ENCODE measurements around the gene AHR. TPM values are rescaled to one million over a fixed set of nuclear protein-coding genes. Genes with fewer than 3 reads are reported as not detected.
"Not testable (repeated sequence)": the region's sequence is repeated elsewhere in the genome, so short reads cannot be mapped to it uniquely, and the experiment has no call there.

Gene AHR
- total RNA-seq, 2 experiments from 2014 or later: 36.7 to 42.3 TPM

DNA sequence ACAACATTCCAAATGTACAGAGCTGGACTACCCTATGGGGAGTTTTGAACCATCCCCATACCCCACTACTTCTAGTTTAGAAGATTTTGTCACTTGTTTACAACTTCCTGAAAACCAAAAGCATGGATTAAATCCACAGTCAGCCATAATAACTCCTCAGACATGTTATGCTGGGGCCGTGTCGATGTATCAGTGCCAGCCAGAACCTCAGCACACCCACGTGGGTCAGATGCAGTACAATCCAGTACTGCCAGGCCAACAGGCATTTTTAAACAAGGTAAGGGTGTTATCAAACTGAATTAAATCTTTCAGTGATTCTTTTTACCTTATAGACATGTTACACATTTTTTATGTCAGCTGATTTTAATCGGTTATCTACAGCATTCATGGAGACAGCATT, 41.5 kb downstream of the AHR start:
- CTCF ChIA-PET: interaction anchor here (0.5 to 2.3 kb wide), 2 partner anchors 33 to 161 kb away, joined by 3 to 7 read pairs; no protein-coding TSS in a partner anchor
- H3K27ac Mint-ChIP-seq: no peak overlapping the region
- H3K4me3 Mint-ChIP-seq: no peak overlapping the region
- H3K27me3 Mint-ChIP-seq: no peaks in the 10 kb centered on the region
- DNase-seq (no peak), ATAC-seq (no peak)
- H3K4me1 Mint-ChIP-seq: peaks cover 6% of the 10 kb centered on the region
- no peaks in the 10 kb centered on the region for H3K9me3 Mint-ChIP-seq (ENCODE audit: low read depth)
- intact Hi-C loops (cut with DNase I, micrococcal nuclease): no loop called here
- POLR2A ChIA-PET: no interaction called here
- peaks cover 40% of the 10 kb centered on the region for H3K36me3 Mint-ChIP-seq (ENCODE audit: low read depth)

DNA sequence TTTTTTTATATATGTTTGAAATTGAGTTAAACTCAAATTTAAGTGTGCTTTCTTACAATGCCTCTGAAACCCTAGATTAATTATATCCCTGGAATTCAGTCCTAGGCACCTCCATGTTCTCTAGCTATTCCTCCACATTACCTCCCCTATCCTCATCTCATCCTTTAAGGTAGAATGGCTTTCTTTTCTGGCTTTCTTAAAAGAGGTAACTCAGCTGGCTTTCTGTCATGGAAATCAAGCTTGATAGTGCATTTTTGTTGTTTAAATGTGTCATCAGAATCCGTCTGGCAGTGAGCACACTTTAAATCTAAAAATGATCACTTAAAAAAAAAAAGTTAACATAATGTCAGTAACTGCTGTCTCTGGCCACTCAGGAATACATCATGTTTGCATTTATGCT, 42.2 kb downstream of the AHR start:
- intact Hi-C loops (cut with DNase I, micrococcal nuclease): no loop called here
- ATAC-seq: no peak
- Mint-ChIP-seq H3K4me3 (no peak overlapping the region), H3K4me1 (peaks cover 6% of the 10 kb centered on the region), H3K27me3 (no peaks in the 10 kb centered on the region), H3K9me3 (ENCODE audit: low read depth) (no peaks in the 10 kb centered on the region), H3K36me3 (ENCODE audit: low read depth) (peaks cover 38% of the 10 kb centered on the region), H3K27ac (no peak overlapping the region)
- DNase-seq: no peak
- ChIA-PET POLR2A (no interaction called here), CTCF (interaction anchor here (0.5 to 2.3 kb wide), 5 partner anchors 10 to 311 kb away, joined by 3 to 7 read pairs (median 4); no protein-coding TSS in a partner anchor)

DNA sequence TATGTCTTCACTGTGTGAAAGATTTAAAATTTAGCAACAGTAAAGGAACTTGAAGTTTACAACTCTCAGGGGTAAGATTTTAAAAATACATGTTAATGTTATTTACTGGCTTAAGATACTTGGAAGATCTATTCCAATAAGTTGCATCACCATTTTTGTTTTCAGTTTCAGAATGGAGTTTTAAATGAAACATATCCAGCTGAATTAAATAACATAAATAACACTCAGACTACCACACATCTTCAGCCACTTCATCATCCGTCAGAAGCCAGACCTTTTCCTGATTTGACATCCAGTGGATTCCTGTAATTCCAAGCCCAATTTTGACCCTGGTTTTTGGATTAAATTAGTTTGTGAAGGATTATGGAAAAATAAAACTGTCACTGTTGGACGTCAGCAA, 44.3 kb downstream of the AHR start:
- DNase-seq: no peak
- Mint-ChIP-seq H3K4me3 (no peak overlapping the region), H3K36me3 (ENCODE audit: low read depth) (peaks cover 29% of the 10 kb centered on the region), H3K9me3 (ENCODE audit: low read depth) (no peaks in the 10 kb centered on the region), H3K27me3 (no peaks in the 10 kb centered on the region), H3K4me1 (peaks cover 6% of the 10 kb centered on the region), H3K27ac (no peak overlapping the region)
- ChIA-PET CTCF (no interaction called here), POLR2A (no interaction called here)
- intact Hi-C loops (cut with DNase I, micrococcal nuclease): no loop called here
- no peak for ATAC-seq

DNA sequence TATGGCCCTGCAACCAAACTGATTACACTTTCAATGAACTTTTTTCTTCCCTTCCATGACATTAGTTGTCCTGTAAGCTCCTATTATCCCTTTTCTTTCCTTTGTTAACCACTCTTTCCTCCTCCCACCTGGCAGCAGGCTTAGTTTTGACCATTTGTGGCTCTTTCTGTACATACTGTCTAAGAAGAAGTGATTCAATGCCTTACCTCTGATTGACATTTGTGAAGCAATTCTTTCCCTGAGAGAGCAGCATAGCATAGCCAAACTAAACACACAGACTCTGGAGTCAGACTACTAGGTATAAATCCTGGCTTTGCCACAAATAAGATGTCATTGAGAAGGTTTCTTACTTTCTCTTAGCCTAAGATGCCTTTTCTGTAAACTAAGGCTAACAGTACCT, 48.9 kb downstream of the AHR start:
- ATAC-seq: no peak
- Mint-ChIP-seq H3K27me3 (no peaks in the 10 kb centered on the region), H3K4me3 (no peak overlapping the region), H3K27ac (no peak overlapping the region), H3K4me1 (peaks cover 4% of the 10 kb centered on the region), H3K9me3 (ENCODE audit: low read depth) (peaks cover 17% of the 10 kb centered on the region), H3K36me3 (ENCODE audit: low read depth) (peaks cover 41% of the 10 kb centered on the region)
- POLR2A ChIA-PET: no interaction called here
- DNase-seq: no peak
- intact Hi-C loops (cut with DNase I, micrococcal nuclease): no loop called here
- CTCF ChIA-PET: interaction anchor here (1.5 kb wide), 1 partner anchor 46 kb away, joined by 5 read pairs; no protein-coding TSS in a partner anchor

DNA sequence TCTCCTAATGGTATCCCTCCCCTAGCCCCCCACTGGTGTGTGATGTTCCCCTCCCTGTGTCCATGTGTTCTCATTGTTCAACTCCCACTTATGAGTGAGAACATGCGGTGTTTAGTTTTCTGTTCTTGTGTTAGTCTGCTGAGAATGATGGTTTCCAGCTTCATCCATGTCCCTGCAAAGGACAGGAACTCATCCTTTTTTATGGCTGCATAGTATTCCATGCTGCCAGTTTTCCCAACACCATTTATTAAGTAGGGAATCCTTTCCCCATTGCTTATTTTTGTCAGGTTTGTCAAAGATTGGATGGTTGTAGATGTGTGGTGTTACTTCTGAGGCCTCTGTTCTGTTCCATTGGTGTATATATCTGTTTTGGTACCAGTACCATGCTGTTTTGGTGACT, 50.5 kb downstream of the AHR start:
- H3K4me1 Mint-ChIP-seq; intact Hi-C loops (cut with DNase I, micrococcal nuclease); DNase-seq; H3K4me3 Mint-ChIP-seq; H3K27ac Mint-ChIP-seq; POLR2A ChIA-PET; H3K27me3 Mint-ChIP-seq; ATAC-seq: not testable (repeated sequence)
- CTCF ChIA-PET: interaction anchor here (0.7 kb wide), 1 partner anchor 55 kb away, joined by 3 read pairs; no protein-coding TSS in a partner anchor
- Mint-ChIP-seq H3K9me3 (ENCODE audit: low read depth) (peaks cover 17% of the 10 kb centered on the region), H3K36me3 (ENCODE audit: low read depth) (peaks cover 36% of the 10 kb centered on the region)

DNA sequence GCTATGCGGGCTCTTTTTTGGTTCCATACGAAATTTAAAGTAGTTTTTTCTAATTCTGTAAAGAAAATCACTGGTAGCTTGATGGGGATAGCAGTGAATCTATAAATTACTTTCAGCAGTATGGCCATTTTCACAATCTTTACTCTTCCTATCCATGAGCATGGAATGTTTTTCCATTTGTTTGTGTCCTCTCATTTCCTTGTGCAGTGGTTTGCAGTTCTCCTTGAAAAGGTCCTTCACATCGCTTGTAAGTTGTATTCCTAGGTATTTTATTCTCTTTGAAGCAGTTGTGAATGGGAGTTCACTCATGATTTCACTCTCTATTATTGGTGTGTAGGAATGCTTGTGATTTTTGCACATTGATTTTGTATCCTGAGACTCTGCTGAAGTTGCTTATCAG, 51.9 kb downstream of the AHR start:
- CTCF ChIA-PET; H3K27me3 Mint-ChIP-seq; ATAC-seq; POLR2A ChIA-PET; intact Hi-C loops (cut with DNase I, micrococcal nuclease); H3K27ac Mint-ChIP-seq; H3K4me1 Mint-ChIP-seq; DNase-seq; H3K4me3 Mint-ChIP-seq: not testable (repeated sequence)
- Mint-ChIP-seq H3K36me3 (ENCODE audit: low read depth) (peaks cover 36% of the 10 kb centered on the region), H3K9me3 (ENCODE audit: low read depth) (peaks cover 17% of the 10 kb centered on the region)

DNA sequence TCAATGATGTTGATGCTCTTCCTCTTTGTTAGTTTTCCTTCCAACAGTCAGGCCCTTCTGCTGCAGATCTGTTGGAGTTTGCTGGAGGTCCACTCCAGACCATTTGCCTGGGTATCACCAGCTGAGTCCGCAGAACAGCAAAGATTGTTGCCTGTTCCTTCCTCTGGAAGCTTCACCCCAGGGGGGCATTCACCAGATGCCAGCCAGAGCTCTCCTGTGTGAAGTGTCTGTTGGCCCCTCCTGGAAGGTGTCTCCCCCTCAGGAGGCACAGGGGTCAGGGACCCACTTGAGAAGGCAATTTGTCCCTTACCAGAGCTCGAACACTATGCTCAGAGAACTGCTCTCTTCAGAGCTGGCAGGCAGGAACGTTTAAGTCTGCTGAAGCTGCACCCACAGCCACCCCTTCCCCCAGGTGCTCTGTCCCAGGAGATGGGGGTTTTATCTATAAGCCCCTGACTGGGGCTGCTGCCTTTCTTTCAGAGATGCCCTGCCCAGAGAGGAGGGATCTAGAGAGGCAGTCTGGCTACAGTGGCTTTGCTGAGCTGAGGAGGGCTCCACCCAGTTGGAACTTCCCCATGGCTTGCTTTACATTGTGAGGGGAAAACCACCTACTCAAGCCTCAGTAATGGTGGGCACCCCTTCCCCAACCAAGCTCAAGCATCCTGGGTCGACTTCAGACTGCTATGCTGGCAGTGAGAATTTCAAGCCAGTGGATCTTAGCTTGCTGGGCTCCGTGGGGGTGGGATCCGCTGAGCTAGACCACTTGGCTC, 55.4 kb downstream of the AHR start:
- H3K27me3 Mint-ChIP-seq; H3K4me1 Mint-ChIP-seq; intact Hi-C loops (cut with DNase I, micrococcal nuclease); H3K27ac Mint-ChIP-seq; POLR2A ChIA-PET; H3K4me3 Mint-ChIP-seq; CTCF ChIA-PET; DNase-seq; ATAC-seq: not testable (repeated sequence)
- Mint-ChIP-seq H3K36me3 (ENCODE audit: low read depth) (peaks cover 31% of the 10 kb centered on the region), H3K9me3 (ENCODE audit: low read depth) (peaks cover 17% of the 10 kb centered on the region)

DNA sequence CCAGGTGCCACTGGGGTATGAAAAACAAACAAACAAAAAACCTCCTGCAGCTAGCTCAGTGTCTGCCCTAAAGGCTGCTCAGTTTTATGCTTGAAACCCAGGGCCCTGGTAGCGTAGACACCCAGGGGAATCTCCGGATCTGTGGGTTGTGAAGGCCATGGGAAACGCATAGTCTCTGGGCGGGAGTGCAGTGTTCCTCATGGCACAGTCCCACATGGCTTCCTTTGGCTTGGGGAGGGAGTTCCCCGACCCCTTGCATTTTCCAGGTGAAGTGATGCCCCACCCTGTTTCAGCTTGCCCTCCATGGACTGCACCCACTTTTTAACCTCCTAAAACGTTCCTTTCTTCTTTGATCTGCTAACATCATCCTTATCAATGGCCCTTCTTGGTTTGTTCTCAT, 56.0 kb downstream of the AHR start:
- no peaks in the 10 kb centered on the region for H3K4me1 Mint-ChIP-seq
- intact Hi-C loops (cut with DNase I, micrococcal nuclease): no loop called here
- no peaks in the 10 kb centered on the region for H3K27me3 Mint-ChIP-seq
- H3K9me3 Mint-ChIP-seq (ENCODE audit: low read depth): peaks cover 16% of the 10 kb centered on the region
- no peak for DNase-seq
- no peak overlapping the region for H3K27ac Mint-ChIP-seq
- no peak overlapping the region for H3K4me3 Mint-ChIP-seq
- no peak for ATAC-seq
- ChIA-PET POLR2A (no interaction called here), CTCF (interaction anchor here (0.6 kb wide), 1 partner anchor 350 kb away, joined by 3 read pairs; no protein-coding TSS in a partner anchor)
- H3K36me3 Mint-ChIP-seq (ENCODE audit: low read depth): peaks cover 27% of the 10 kb centered on the region

DNA sequence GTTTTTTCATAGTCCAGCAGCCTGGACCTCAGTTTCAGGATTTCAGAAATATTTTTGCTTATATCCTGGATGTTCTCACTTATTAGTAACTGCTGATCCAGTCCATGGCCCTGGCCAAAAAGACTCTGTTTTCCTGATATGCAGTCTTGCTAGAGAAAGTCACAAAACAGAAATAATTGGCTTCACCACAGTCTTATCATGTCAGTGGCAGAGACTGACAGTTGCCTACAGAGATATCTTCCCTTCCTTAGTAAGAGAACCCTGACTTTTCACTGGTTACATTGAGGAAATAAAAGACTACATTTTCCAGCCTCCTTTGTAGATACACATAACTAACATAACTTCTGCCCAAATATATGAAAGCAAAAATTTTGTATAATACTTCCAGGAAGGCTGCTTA, 56.6 kb downstream of the AHR start:
- no peak overlapping the region for H3K4me3 Mint-ChIP-seq
- ChIA-PET POLR2A (no interaction called here), CTCF (no interaction called here)
- no peaks in the 10 kb centered on the region for H3K27me3 Mint-ChIP-seq
- DNase-seq: no peak
- no peaks in the 10 kb centered on the region for H3K4me1 Mint-ChIP-seq
- peaks cover 22% of the 10 kb centered on the region for H3K36me3 Mint-ChIP-seq (ENCODE audit: low read depth)
- ATAC-seq: no peak
- no peak overlapping the region for H3K27ac Mint-ChIP-seq
- intact Hi-C loops (cut with DNase I, micrococcal nuclease): no loop called here
- peaks cover 15% of the 10 kb centered on the region for H3K9me3 Mint-ChIP-seq (ENCODE audit: low read depth)

DNA sequence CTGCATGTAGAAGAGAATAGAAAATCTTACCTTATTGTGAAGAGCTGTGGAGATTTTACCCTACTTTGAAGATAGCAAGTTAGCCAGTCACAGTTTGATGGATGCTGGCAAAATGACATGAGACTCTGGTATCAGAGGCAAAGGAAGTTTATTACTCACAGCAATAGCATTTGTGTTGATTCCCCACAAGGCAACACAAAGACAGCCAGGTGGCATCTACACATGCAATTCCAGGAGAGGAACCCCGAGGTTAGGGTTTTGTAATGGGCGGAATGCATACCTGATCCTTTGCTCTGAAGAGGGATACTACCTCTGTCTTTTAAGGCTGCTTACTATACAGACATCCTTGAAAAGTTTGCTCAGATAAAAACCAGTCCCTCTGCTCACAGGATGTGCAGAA, 59.5 kb downstream of the AHR start:
- Mint-ChIP-seq H3K27me3 (no peaks in the 10 kb centered on the region), H3K4me1 (no peaks in the 10 kb centered on the region), H3K27ac (no peak overlapping the region), H3K9me3 (ENCODE audit: low read depth) (peaks cover 4% of the 10 kb centered on the region), H3K4me3 (no peak overlapping the region), H3K36me3 (ENCODE audit: low read depth) (peaks cover 3% of the 10 kb centered on the region)
- ATAC-seq: no peak
- ChIA-PET CTCF (no interaction called here), POLR2A (no interaction called here)
- DNase-seq: no peak
- intact Hi-C loops (cut with DNase I, micrococcal nuclease): no loop called here

DNA sequence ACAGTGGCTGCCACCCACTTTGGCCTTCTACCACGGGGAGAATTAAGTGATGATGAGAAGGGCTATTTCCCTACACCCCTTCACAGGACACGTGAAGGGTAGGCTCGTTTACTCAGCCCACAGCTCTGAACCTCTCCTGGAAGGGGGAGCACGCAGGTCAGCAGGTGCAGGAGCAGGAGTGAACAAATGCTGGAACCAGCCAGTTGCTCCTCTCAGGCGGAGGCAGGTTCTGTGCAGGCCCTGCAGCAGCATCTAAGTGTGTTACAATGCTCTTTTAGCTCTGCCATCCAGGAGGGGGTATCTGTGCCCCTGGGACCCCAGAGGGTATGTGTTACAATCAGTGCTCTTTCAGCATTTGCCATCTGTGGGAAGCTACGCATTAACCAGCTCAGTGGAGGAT, 61.2 kb downstream of the AHR start:
- POLR2A ChIA-PET: no interaction called here
- Mint-ChIP-seq H3K4me3 (no peak overlapping the region), H3K9me3 (ENCODE audit: low read depth) (peaks cover 4% of the 10 kb centered on the region), H3K4me1 (no peaks in the 10 kb centered on the region), H3K27ac (no peak overlapping the region), H3K36me3 (ENCODE audit: low read depth) (peaks cover 3% of the 10 kb centered on the region), H3K27me3 (no peaks in the 10 kb centered on the region)
- CTCF ChIA-PET: interaction anchor here (1.1 kb wide), 1 partner anchor 377 kb away, joined by 3 read pairs; no protein-coding TSS in a partner anchor
- intact Hi-C loops (cut with DNase I, micrococcal nuclease): no loop called here
- no peak for ATAC-seq
- DNase-seq: no peak

DNA sequence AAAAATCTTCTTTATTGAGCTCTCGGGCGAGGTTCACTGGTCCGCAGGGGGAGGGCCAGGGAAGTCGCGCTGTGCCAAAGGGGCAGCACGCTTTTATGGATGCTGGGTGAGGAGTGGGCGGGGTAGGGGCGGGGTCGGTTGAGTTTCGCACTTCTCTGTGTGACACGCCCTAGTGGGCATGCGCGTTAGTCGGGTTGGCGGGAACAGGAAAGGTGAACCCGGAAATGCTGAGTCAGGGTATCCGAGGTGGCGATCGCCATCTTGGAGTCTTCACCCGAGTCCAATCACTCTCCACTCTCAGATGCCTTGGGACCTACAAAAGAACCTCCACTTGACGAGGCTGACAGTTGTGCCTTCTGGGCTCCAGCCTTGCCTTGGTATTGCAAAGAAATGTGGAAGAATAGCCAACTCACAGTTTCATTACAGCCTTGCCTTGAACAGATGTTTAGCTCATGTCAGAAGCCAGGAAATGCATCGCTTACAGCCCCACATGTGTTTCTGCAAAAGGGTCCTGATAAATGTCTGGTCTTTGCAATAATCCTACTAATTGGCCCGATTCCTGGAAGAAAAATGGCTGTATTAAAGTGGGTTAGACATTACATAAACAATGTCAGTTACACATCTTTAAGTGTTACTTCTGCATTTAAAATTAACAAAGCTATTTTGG, 64.1 kb downstream of the AHR start:
- no peak overlapping the region for H3K27ac Mint-ChIP-seq
- no peak overlapping the region for H3K4me3 Mint-ChIP-seq
- POLR2A ChIA-PET: no interaction called here
- no peaks in the 10 kb centered on the region for H3K27me3 Mint-ChIP-seq
- peaks cover 3% of the 10 kb centered on the region for H3K4me1 Mint-ChIP-seq
- CTCF ChIA-PET: interaction anchor here (1.1 kb wide), 1 partner anchor 40 kb away, joined by 3 read pairs; no protein-coding TSS in a partner anchor
- ATAC-seq (no peak), DNase-seq (no peak)
- peaks cover 3% of the 10 kb centered on the region for H3K36me3 Mint-ChIP-seq (ENCODE audit: low read depth)
- intact Hi-C loops (cut with DNase I, micrococcal nuclease): no loop called here
- H3K9me3 Mint-ChIP-seq (ENCODE audit: low read depth): peaks cover 4% of the 10 kb centered on the region

All from activated CD4-positive, alpha-beta T cell treated with anti-CD3 and anti-CD28 coated beads for 36 hours (primary cell).